GM23338 (cell line): Measurements from ENCODE around the gene PRR35. TPM values are rescaled to one million over a fixed set of nuclear protein-coding genes. Genes with fewer than 3 reads are reported as not detected.
"Not testable (repeated sequence)": the region's sequence is repeated elsewhere in the genome, so short reads cannot be mapped to it uniquely, and the experiment has no call there.

Source experiments
- ATAC-seq: fragments of 200-7000 bp; cut with Tn5 transposase; 3 replicates; pipeline ENCODE4 v1.9.1; 2020
- DNase-seq: peaks from one replicate; pipeline ENCODE4 v3.0.0-alpha.2; 2015; ENCODE audit warnings: low spot score
- H2AFZ ChIP-seq: fragments of 200-600 bp; sonication (generic); 2 replicates; pipeline ENCODE4 v1.8.0; 2016; ENCODE audit warnings: antibody characterized with exemption, mild to moderate bottlenecking, moderate library complexity
- H3F3A ChIP-seq: fragments of 200-600 bp; sonication (generic); replicated peaks from 2 replicates; pipeline ENCODE4 v1.8.0; 2017; ENCODE audit warnings: antibody characterized with exemption, mixed run types, low read depth
- H3K27ac ChIP-seq: fragments of 200-600 bp; sonication (generic); 2 replicates; pipeline ENCODE4 v1.6.1; 2016; ENCODE audit warnings: low read depth
- H3K27me3 ChIP-seq: fragments of 200-600 bp; sonication (generic); 2 replicates; pipeline ENCODE4 v1.8.0; 2016; ENCODE audit warnings: mild to moderate bottlenecking, mixed run types, moderate library complexity; ENCODE audit not compliant: insufficient read depth
- H3K36me3 ChIP-seq: fragments of 200-600 bp; sonication (generic); 2 replicates; pipeline ENCODE4 v1.8.0; 2016; ENCODE audit warnings: mild to moderate bottlenecking; ENCODE audit not compliant: insufficient read depth
- H3K4me1 ChIP-seq: fragments of 200-600 bp; sonication (generic); 2 replicates; pipeline ENCODE4 v1.8.0; 2016; ENCODE audit warnings: mild to moderate bottlenecking, moderate library complexity; ENCODE audit not compliant: insufficient read depth
- H3K4me2 ChIP-seq: fragments of 200-600 bp; sonication (generic); 2 replicates; pipeline ENCODE4 v1.7.1; 2017; ENCODE audit warnings: mixed run types
- H3K4me3 ChIP-seq: fragments of 200-600 bp; sonication (generic); 2 replicates; pipeline ENCODE4 v1.6.1; 2016; ENCODE audit warnings: mixed run types
- H3K79me2 ChIP-seq: fragments of 200-600 bp; sonication (generic); replicated peaks from 2 replicates; pipeline ENCODE4 v1.8.0; 2017; ENCODE audit warnings: mild to moderate bottlenecking; ENCODE audit not compliant: insufficient read depth
- H3K9me2 ChIP-seq: fragments of 200-600 bp; sonication (generic); 2 replicates; pipeline ENCODE4 v1.8.0; 2017; ENCODE audit not compliant: insufficient read depth
- H4K20me1 ChIP-seq: fragments of 200-600 bp; sonication (generic); replicated peaks from 2 replicates; pipeline ENCODE4 v1.8.0; 2017; ENCODE audit warnings: mild to moderate bottlenecking; ENCODE audit not compliant: insufficient read depth
- H3K27ac Mint-ChIP-seq: 2 replicates; pipeline ENCODE4 v1.8.0; 2020; ENCODE audit warnings: inconsistent platforms, mild to moderate bottlenecking, moderate library complexity, mixed read lengths
- H3K27me3 Mint-ChIP-seq: 3 replicates; pipeline ENCODE4 v1.8.0; 2022; ENCODE audit warnings: low read depth, mild to moderate bottlenecking, moderate library complexity, mixed read lengths, inconsistent platforms; ENCODE audit not compliant: insufficient read depth, poor library complexity
- H3K36me3 Mint-ChIP-seq: 3 replicates; pipeline ENCODE4 v1.8.0; 2021; ENCODE audit warnings: low read depth, mild to moderate bottlenecking, inconsistent platforms, moderate library complexity, mixed read lengths
- H3K4me1 Mint-ChIP-seq: 3 replicates; pipeline ENCODE4 v1.8.0; 2020; ENCODE audit warnings: mild to moderate bottlenecking, inconsistent platforms, mixed read lengths
- H3K4me3 Mint-ChIP-seq: 3 replicates; pipeline ENCODE4 v1.8.0; 2021; ENCODE audit warnings: moderate library complexity, mild to moderate bottlenecking, inconsistent platforms, mixed read lengths
- H3K9me3 Mint-ChIP-seq: 3 replicates; pipeline ENCODE4 v1.8.0; 2020; ENCODE audit warnings: moderate library complexity, mild to moderate bottlenecking, inconsistent platforms, mixed read lengths
- JUNB ChIP-seq: IDR thresholded peaks from one replicate; pipeline ENCODE4 v1.6.1; 2016; ENCODE audit warnings: antibody characterized with exemption; ENCODE audit not compliant: unreplicated experiment
- NANOG ChIP-seq: IDR thresholded peaks from 2 replicates; pipeline ENCODE4 v1.6.1; 2016; ENCODE audit warnings: antibody characterized with exemption, borderline replicate concordance
- POLR2AphosphoS5 ChIP-seq: IDR thresholded peaks from 2 replicates; pipeline ENCODE4 v1.6.1; 2016; ENCODE audit warnings: antibody characterized with exemption, low read depth
- STAT1 ChIP-seq: IDR thresholded peaks from one replicate; pipeline ENCODE4 v1.6.1; 2016; ENCODE audit warnings: antibody characterized with exemption; ENCODE audit not compliant: unreplicated experiment
- ZNF331 ChIP-seq: fragments of 250-450 bp; sonication (Bioruptor Pico); IDR thresholded peaks from 2 replicates; pipeline ENCODE4 v1.5.0; 2020; ENCODE audit warnings: low read depth, mild to moderate bottlenecking, moderate library complexity
- polyA plus RNA-seq: library from polyadenylated mRNA; unstranded; fragments of >200 nt; fragmentation: Nextera tagmentation; extraction: Ambion mirVana; gene quantifications from 2 replicates; pipeline ENCODE4 v1.2.1, GENCODE V29; 2016
- total RNA-seq: library from RNA; depleted of rRNA; stranded (reverse); fragments of >200 nt; shearing (Covaris generic); gene quantifications from 2 replicates; pipeline ENCODE4 v1.2.3, GENCODE V29; 2014
- TF ChIP-seq, protein P1 (sequence below): IDR thresholded peaks from 2 replicates; pipeline ENCODE4 v1.6.1; 2016; ENCODE audit warnings: antibody characterized with exemption
- TF ChIP-seq, protein P2 (sequence below), 2 experiments: fragments of 200-600 bp in 1 of 2; sonication (generic) in 1 of 2; conservative IDR thresholded peaks; 2 replicates each; pipeline versions ENCODE4 v1.5.1 to v1.6.1; 2016 to 2017; ENCODE audit warnings: antibody characterized with exemption in 2 of 2, low read depth in 2 of 2, mild to moderate bottlenecking in 2 of 2, moderate library complexity in 1 of 2

The PRR35 gene
- total and polyA plus RNA-seq, 2 experiments from 2014 or later, result 0.32 to 1.4 TPM

DNA sequence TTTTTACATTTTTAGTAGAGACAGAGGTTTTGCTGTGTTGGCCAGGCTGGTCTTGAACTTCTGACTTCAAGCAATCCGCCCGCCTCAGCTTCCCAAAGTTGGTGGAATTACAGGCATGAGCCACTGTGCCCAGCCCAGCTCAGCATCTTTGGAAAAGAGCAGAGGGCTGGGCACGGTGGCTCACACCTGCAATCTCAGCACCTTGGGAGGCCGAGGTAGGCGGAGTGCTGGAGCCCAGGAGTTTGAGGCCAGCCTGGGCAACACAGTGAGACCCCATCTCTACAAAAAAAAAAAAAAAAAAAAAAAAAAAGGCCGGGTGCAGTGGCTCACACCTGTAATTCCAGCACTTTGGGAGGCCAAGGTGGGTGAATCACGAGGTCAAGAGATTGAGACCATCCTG lies 37.5 kb downstream of the PRR35 start:
- H3K27me3 ChIP-seq, H3K36me3 ChIP-seq, DNase-seq, H3K27ac ChIP-seq, ATAC-seq, H2AFZ ChIP-seq, H3K4me1 ChIP-seq, H3K27ac Mint-ChIP-seq, H3K9me3 Mint-ChIP-seq, H3K9me2 ChIP-seq, H3K4me1 Mint-ChIP-seq, H3F3A ChIP-seq, H4K20me1 ChIP-seq, H3K4me2 ChIP-seq, H3K4me3 Mint-ChIP-seq, H3K4me3 ChIP-seq: not testable (repeated sequence)
- H3K79me2 ChIP-seq, result peaks cover 37% of the 10 kb centered on the region
- H3K27me3 Mint-ChIP-seq, result peaks cover 18% of the 10 kb centered on the region
- H3K36me3 Mint-ChIP-seq, result peaks cover 16% of the 10 kb centered on the region

DNA sequence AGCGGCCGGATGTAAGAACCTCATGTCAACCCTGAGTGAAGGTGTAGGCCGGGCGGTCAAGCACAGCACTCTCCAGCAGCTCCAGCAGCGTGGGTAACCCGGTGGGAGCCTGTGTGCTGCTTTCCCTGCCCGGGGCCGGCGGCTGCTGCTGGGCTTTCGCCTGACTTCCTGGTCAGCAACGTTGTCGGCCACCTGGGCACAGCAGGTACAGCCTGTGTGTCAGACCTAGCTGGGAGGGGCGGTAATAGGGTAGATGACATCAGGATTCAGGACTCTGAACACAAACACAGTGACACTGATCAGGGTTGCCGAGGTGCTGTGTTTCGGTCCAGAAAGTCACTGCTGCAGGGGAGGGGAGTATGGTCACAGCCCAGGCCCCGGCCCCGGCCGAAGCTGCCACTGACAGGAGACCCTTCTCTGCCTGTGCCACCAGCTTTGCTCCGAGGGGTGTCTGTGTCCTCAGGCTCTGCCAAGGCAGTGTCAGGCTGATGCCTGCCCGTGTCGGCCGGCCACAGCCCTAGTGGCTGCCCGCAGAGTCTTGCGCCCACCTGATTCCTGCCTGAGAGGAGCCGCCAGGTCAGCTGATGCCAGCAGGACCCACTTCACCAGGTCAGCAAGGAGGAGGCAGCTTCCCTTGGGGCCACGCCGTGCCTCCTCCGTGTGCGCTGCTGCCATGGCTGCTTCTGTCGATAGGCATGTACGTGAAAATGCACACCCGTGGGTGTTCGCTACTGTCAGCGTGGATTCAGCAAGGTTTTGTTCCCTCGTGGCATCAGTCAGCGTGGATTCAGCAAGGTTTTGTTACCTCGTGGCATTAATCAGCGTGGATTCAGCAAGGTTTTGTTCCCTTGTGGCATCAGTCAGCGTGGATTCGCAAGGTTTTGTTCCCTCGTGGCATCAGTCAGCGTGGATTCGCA lies 38.9 kb downstream of the PRR35 start:
- H4K20me1 ChIP-seq, result peaks cover 6% of the 10 kb centered on the region; the same call in 1 of the 2 replicates
- H2AFZ ChIP-seq, result no peak overlapping the region
- peaks cover 44% of the 10 kb centered on the region for H3K79me2 ChIP-seq
- no peak overlapping the region for H3K4me2 ChIP-seq
- TF ChIP-seq ZNF331, result no peak
- TF ChIP-seq STAT1, result no peak
- TF ChIP-seq NANOG, result no peak
- no peak for TF ChIP-seq POLR2AphosphoS5
- TF ChIP-seq JUNB, result no peak
- H3K9me3 Mint-ChIP-seq, result no peaks in the 10 kb centered on the region; the same call in 1 of the 3 replicates
- H3K27ac ChIP-seq, result no peak overlapping the region
- H3K4me1 Mint-ChIP-seq, result no peaks in the 10 kb centered on the region; the same call in 2 of the 3 replicates
- peaks cover 16% of the 10 kb centered on the region for H3K36me3 Mint-ChIP-seq
- no peak overlapping the region for H3K27ac Mint-ChIP-seq
- DNase-seq, result no peak
- 0 out of 2 replicates have a peak, but pooled peaks cover 3% of the 10 kb centered on the region for H3F3A ChIP-seq
- no peak overlapping the region for H3K4me3 Mint-ChIP-seq
- H3K36me3 ChIP-seq, result no peaks in the 10 kb centered on the region
- H3K27me3 ChIP-seq, result no peaks in the 10 kb centered on the region
- no peaks in the 10 kb centered on the region for H3K4me1 ChIP-seq
- peaks cover 15% of the 10 kb centered on the region for H3K27me3 Mint-ChIP-seq
- H3K9me2 ChIP-seq, result no peaks in the 10 kb centered on the region
- H3K4me3 ChIP-seq, result no peak overlapping the region
- no peak for ATAC-seq

DNA sequence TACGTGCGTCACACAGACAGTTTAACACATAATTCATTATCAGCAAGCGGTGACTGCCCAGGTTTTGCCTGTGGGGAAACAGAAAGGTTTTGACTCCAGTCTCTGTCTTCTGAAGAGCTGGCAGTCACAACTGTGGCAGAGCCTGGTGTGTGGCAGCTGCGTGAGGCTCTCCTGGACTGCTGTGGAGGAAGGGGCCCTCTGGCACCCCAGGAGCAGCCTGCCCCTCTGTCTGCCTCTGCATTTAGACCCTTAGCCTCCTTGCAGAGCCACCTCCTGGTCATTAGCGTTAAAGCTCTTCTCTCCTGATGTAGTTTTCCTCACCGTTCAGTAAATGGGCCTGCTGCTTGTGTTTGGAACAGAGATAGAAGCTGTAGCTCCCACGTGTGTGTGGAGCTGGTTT lies 40.6 kb downstream of the PRR35 start:
- Histone ChIP-seq H3K27me3 (no peaks in the 10 kb centered on the region), H3K4me2 (no peak overlapping the region), H3K79me2 (peaks cover 45% of the 10 kb centered on the region), H3K4me3 (no peak overlapping the region), H3K4me1 (no peaks in the 10 kb centered on the region), H2AFZ (no peak overlapping the region), H3K36me3 (no peaks in the 10 kb centered on the region), H3K27ac (no peak overlapping the region), H3F3A (0 out of 2 replicates have a peak, but pooled peaks cover 3% of the 10 kb centered on the region), H4K20me1 (no peaks in the 10 kb centered on the region; the same call in 1 of the 2 replicates), H3K9me2 (no peaks in the 10 kb centered on the region)
- no peaks in the 10 kb centered on the region; the same call in 2 of the 3 replicates for H3K4me1 Mint-ChIP-seq
- DNase-seq (peak; percentile 69), ATAC-seq (peak; percentile 98)
- H3K27me3 Mint-ChIP-seq, result peaks cover 18% of the 10 kb centered on the region
- H3K4me3 Mint-ChIP-seq, result no peak overlapping the region; the same call in 2 of the 3 replicates
- TF ChIP-seq, protein P1, sequence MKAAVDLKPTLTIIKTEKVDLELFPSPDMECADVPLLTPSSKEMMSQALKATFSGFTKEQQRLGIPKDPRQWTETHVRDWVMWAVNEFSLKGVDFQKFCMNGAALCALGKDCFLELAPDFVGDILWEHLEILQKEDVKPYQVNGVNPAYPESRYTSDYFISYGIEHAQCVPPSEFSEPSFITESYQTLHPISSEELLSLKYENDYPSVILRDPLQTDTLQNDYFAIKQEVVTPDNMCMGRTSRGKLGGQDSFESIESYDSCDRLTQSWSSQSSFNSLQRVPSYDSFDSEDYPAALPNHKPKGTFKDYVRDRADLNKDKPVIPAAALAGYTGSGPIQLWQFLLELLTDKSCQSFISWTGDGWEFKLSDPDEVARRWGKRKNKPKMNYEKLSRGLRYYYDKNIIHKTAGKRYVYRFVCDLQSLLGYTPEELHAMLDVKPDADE, result no peak
- TF ChIP-seq, protein P2, sequence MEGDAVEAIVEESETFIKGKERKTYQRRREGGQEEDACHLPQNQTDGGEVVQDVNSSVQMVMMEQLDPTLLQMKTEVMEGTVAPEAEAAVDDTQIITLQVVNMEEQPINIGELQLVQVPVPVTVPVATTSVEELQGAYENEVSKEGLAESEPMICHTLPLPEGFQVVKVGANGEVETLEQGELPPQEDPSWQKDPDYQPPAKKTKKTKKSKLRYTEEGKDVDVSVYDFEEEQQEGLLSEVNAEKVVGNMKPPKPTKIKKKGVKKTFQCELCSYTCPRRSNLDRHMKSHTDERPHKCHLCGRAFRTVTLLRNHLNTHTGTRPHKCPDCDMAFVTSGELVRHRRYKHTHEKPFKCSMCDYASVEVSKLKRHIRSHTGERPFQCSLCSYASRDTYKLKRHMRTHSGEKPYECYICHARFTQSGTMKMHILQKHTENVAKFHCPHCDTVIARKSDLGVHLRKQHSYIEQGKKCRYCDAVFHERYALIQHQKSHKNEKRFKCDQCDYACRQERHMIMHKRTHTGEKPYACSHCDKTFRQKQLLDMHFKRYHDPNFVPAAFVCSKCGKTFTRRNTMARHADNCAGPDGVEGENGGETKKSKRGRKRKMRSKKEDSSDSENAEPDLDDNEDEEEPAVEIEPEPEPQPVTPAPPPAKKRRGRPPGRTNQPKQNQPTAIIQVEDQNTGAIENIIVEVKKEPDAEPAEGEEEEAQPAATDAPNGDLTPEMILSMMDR (conservative IDR thresholded peaks at IDR 0.05; ENCODE audit: low read depth in 2 of 2), result peak; percentile 46 to 68
- no peak overlapping the region for H3K27ac Mint-ChIP-seq
- H3K9me3 Mint-ChIP-seq, result peaks cover 15% of the 10 kb centered on the region
- peaks cover 30% of the 10 kb centered on the region for H3K36me3 Mint-ChIP-seq
